ENCODE results near the gene CNNM4. TPM values are rescaled to one million over a fixed set of nuclear protein-coding genes. Genes with fewer than 3 reads are reported as not detected.

Gene CNNM4
- total RNA-seq, 4 donors from 2014 or later: 19.0 to 53.9 (median 41.7) TPM

GRCh38 chr2:96816836-96817702, 56.4 kb downstream of the CNNM4 start:
- no peaks in the 10 kb centered on the region for H3K36me3 ChIP-seq
- H3K4me3 ChIP-seq: peak overlapping the region; percentile 82 to 86 (median 85)
- no peak for DNase-seq
- H3K27ac ChIP-seq: peak overlapping the region in 3 of 4 donors; percentile 98 to 100 (median 99)
- no peaks in the 10 kb centered on the region for H3K9me3 ChIP-seq
- TF ChIP-seq POLR2A (IDR thresholded peaks at IDR 0.05) (no peak), CTCF (IDR thresholded peaks at IDR 0.05) (no peak)
- no peaks in the 10 kb centered on the region for H3K27me3 ChIP-seq
- H3K4me1 ChIP-seq: peaks cover 8 to 75% (median 32%) of the 10 kb centered on the region in 4 donors

GRCh38 chr2:96817882-96818281, 57.2 kb downstream of the CNNM4 start:
- peak overlapping the region in 1 of 4 donors; percentile 100 for H3K27ac ChIP-seq
- no peak for DNase-seq
- H3K36me3 ChIP-seq: peaks cover 0 to 4% (median 0%) of the 10 kb centered on the region in 3 donors
- no peaks in the 10 kb centered on the region for H3K27me3 ChIP-seq
- peak overlapping the region; percentile 82 to 86 (median 85) for H3K4me3 ChIP-seq
- no peaks in the 10 kb centered on the region for H3K9me3 ChIP-seq
- H3K4me1 ChIP-seq: peaks cover 8 to 73% (median 32%) of the 10 kb centered on the region in 4 donors
- TF ChIP-seq POLR2A (IDR thresholded peaks at IDR 0.05): no peak
- no peak for TF ChIP-seq CTCF (IDR thresholded peaks at IDR 0.05)

GRCh38 chr2:96819128-96819875, 58.6 kb downstream of the CNNM4 start:
- Histone ChIP-seq H3K4me3 (peak overlapping the region in 2 of 4 donors; percentile 84 to 86), H3K27me3 (no peaks in the 10 kb centered on the region), H3K9me3 (no peaks in the 10 kb centered on the region), H3K4me1 (peaks cover 8 to 68% (median 32%) of the 10 kb centered on the region in 4 donors), H3K36me3 (peaks cover 0 to 14% (median 0%) of the 10 kb centered on the region in 3 donors), H3K27ac (peak overlapping the region in 2 of 4 donors; percentile 47 to 66)
- DNase-seq: peak in 2 of 3 donors; percentile 83 to 90
- TF ChIP-seq CTCF (IDR thresholded peaks at IDR 0.05) (peak in 2 of 6 experiments; percentile 3 to 8), POLR2A (IDR thresholded peaks at IDR 0.05) (peak; percentile 15 to 74)

GRCh38 chr2:96819876-96820511, 59.3 kb downstream of the CNNM4 start:
- Histone ChIP-seq H3K27me3 (no peaks in the 10 kb centered on the region), H3K27ac (peak overlapping the region in 2 of 4 donors; percentile 26 to 66), H3K36me3 (peaks cover 0 to 21% (median 0%) of the 10 kb centered on the region in 3 donors), H3K9me3 (no peaks in the 10 kb centered on the region), H3K4me3 (peak overlapping the region in 2 of 4 donors; percentile 2 to 15), H3K4me1 (peaks cover 8 to 66% (median 31%) of the 10 kb centered on the region in 4 donors)
- TF ChIP-seq POLR2A (IDR thresholded peaks at IDR 0.05) (no peak), CTCF (IDR thresholded peaks at IDR 0.05) (no peak)
- DNase-seq: no peak

GRCh38 chr2:96821113-96821675, 60.5 kb downstream of the CNNM4 start:
- no peak for TF ChIP-seq POLR2A (IDR thresholded peaks at IDR 0.05)
- TF ChIP-seq CTCF (IDR thresholded peaks at IDR 0.05): no peak
- Histone ChIP-seq H3K9me3 (no peaks in the 10 kb centered on the region), H3K4me1 (peaks cover 8 to 62% (median 29%) of the 10 kb centered on the region in 4 donors), H3K27me3 (no peaks in the 10 kb centered on the region), H3K36me3 (peaks cover 0 to 33% (median 0%) of the 10 kb centered on the region in 3 donors), H3K4me3 (no peak overlapping the region), H3K27ac (peak overlapping the region in 2 of 4 donors; percentile 28 to 42)
- DNase-seq: no peak

Measured in Peyer's patch (tissue), 4 donors.